OCI-LY3 (cell line): ENCODE measurements around the gene TP53INP2.
"Not testable (repeated sequence)": the region's sequence is repeated elsewhere in the genome, so short reads cannot be mapped to it uniquely, and the experiment has no call there.

Experiments
- H2AFZ ChIP-seq: fragments of 200-600, 300-600 bp; shearing (Covaris generic); 2 replicates; pipeline ENCODE4 v1.6.0; 2014; ENCODE audit warnings: antibody characterized with exemption, low read depth, low read length
- H3K27ac ChIP-seq: fragments of 200-600, 300-600 bp; sonication (generic); 2 replicates; pipeline ENCODE4 v1.5.1; 2014; ENCODE audit warnings: mild to moderate bottlenecking, low read length, moderate library complexity, mixed read lengths
- H3K27me3 ChIP-seq: fragments of 200-600, 300-600 bp; sonication (generic); 2 replicates; pipeline ENCODE4 v1.6.1; 2014; ENCODE audit warnings: low read depth, low read length, mixed read lengths
- H3K36me3 ChIP-seq: fragments of 200-600, 300-600 bp; sonication (generic); replicated peaks from 2 replicates; pipeline ENCODE3; 2014; ENCODE audit warnings: low read depth, low read length, mixed read lengths
- H3K4me1 ChIP-seq: fragments of 300-600, 200-600 bp; sonication (generic); 2 replicates; pipeline ENCODE4 v1.6.1; 2014; ENCODE audit warnings: low read length, mixed read lengths
- H3K4me2 ChIP-seq: fragments of 200-600, 300-600 bp; sonication (generic); 2 replicates; pipeline ENCODE4 v1.6.1; 2014; ENCODE audit warnings: low read length, mixed read lengths
- H3K4me3 ChIP-seq: fragments of 300-600, 200-600 bp; sonication (generic); 2 replicates; pipeline ENCODE4 v1.5.1; 2014; ENCODE audit warnings: antibody characterized with exemption, mild to moderate bottlenecking, low read length, moderate library complexity
- H3K79me2 ChIP-seq: fragments of 300-600, 200-600 bp; shearing (Covaris generic); 2 replicates; pipeline ENCODE4 v1.6.1; 2014; ENCODE audit warnings: mild to moderate bottlenecking, low read length, mixed read lengths
- H3K9ac ChIP-seq: fragments of 300-600, 200-600 bp; shearing (Covaris generic); 2 replicates; pipeline ENCODE4 v1.6.0; 2014; ENCODE audit warnings: mild to moderate bottlenecking, low read length, moderate library complexity
- H3K9me3 ChIP-seq: fragments of 200-600, 300-600 bp; shearing (Covaris generic); 2 replicates; pipeline ENCODE4 v1.6.1; 2014; ENCODE audit warnings: low read length, mixed read lengths; ENCODE audit not compliant: insufficient read depth
- H4K20me1 ChIP-seq: fragments of 200-600, 300-600 bp; sonication (generic); 2 replicates; pipeline ENCODE4 v1.6.1; 2016; ENCODE audit warnings: low read length, mixed read lengths; ENCODE audit not compliant: insufficient read depth
- CTCF ChIP-seq: fragments of 200-600, 300-600 bp; sonication (generic); IDR thresholded peaks from 2 replicates; pipeline ENCODE4 v1.5.1; 2014; ENCODE audit warnings: antibody characterized with exemption, low read length, low read depth
- EZH2phosphoT487 ChIP-seq: fragments of 200-600 bp; shearing (Covaris generic); IDR thresholded peaks from 2 replicates; pipeline ENCODE4 v1.6.1; 2018; ENCODE audit warnings: antibody characterized with exemption, mixed run types, low read depth

Gene TP53INP2, protein sequence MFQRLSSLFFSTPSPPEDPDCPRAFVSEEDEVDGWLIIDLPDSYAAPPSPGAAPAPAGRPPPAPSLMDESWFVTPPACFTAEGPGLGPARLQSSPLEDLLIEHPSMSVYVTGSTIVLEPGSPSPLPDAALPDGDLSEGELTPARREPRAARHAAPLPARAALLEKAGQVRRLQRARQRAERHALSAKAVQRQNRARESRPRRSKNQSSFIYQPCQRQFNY

DNA sequence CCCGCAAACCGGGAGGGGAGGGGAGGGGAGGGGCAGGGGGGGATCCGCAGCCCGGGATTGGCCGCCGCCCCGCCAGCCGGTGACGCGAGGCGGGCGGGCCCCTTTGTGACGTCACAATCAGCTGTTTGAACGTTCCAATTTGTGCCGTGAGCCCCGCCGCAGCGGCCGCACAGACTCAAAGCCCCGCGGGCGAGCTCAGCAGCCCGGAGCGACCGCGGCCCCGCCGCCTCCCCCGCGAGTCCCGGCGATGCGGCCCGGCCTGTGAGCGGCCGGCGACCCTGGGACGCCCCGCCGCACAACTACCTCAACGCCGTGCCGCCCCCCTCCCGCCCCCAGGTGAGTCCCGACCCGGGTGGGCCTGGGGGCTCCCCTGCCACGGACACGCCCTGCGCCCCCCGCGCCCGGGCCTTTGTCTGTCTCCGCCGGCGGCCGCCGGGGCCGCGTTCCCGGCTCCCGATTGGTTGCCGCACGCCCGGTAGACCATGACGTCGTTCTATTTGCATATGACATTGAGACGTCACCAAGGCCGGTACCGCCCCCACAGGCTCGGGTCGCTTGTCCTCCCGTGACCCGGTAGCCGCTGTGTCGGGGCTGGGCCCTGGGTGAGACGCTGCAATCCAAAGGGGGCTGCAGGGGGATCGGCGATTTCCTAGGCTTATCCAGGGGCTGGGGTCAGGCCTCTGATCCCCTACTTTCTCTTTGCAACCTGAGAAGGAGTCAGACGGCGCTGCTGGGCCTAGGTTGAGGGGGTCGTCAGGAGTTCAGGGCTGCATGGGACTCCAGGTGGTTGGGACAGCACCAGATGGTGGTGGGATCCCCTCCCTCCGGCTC is at the start of gene TP53INP2:
TSS of gene TP53INP2 (plus strand) at position 168 of the 831 bp plus-strand sequence. CDS start 4,396 bp downstream, outside the sequence.
- H3K4me1 ChIP-seq, result peaks cover 18% of the 10 kb centered on the region
- no peaks in the 10 kb centered on the region for H4K20me1 ChIP-seq
- H3K4me3 ChIP-seq, result peak within 1 kb of the TSS; percentile 78
- H3K36me3 ChIP-seq, result no peaks in the 10 kb centered on the region
- TF ChIP-seq CTCF, result no peak
- TF ChIP-seq EZH2phosphoT487, result no peak
- H3K27me3 ChIP-seq, result peaks cover 18% of the 10 kb centered on the region
- H3K4me2 ChIP-seq, result peak within 1 kb of the TSS; percentile 96
- H3K9ac ChIP-seq, result peak within 1 kb of the TSS; percentile 65
- H3K79me2 ChIP-seq, result no peaks in the 10 kb centered on the region
- H3K27ac ChIP-seq, result no peak within 1 kb of the TSS
- H2AFZ ChIP-seq, result peak within 1 kb of the TSS; percentile 81
- H3K9me3 ChIP-seq, result no peaks in the 10 kb centered on the region

- H3K27ac ChIP-seq, H4K20me1 ChIP-seq, H3K9ac ChIP-seq, H3K4me1 ChIP-seq, H3K36me3 ChIP-seq, H3K79me2 ChIP-seq, H3K4me3 ChIP-seq, H2AFZ ChIP-seq, H3K9me3 ChIP-seq, H3K27me3 ChIP-seq, H3K4me2 ChIP-seq: not testable (repeated sequence)
Observed at GRCh38 chr20:34658654-34659053, 45.5 kb upstream of the TP53INP2 start.

GRCh38 chr20:34661811-34662210 is 42.3 kb upstream of the TP53INP2 start:
- not testable (repeated sequence) for H3K27me3 ChIP-seq, H3K36me3 ChIP-seq, H3K4me3 ChIP-seq, H2AFZ ChIP-seq, H3K4me2 ChIP-seq, H3K27ac ChIP-seq, H3K9me3 ChIP-seq, H4K20me1 ChIP-seq, H3K79me2 ChIP-seq, H3K4me1 ChIP-seq, H3K9ac ChIP-seq

DNA sequence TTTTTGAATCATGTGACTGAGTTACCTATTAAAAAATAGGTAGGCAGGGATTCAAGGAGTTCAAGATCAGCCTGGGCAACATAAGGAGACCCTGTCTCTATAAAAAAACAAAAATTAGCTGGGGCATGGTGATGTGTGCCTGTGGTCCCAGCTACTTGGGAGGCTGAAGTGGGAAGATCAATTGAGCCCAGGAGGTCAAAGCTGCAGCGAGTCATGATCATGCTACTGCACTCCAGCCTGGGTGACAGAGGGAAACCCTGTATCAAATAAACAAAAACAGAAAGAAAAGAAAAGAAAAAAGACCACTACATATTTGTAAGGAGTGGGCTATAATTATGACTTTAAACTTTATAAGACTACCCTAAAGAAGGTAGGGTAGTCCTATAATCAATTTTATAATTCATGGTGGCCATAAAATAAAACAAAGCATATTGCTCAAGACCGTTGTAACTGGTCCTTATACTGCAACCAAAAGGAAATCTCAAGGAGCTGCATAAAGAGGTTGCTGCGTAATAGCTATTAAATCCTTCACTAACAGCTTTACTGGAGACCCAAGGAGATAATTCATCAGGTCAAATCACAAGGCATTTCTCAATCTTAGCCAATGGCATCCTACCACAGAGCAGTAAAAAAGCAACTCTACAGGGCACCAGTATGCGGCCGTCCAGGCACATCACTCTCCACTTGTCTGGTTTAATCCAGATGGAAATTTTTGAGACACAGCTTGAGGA is 40.8 kb upstream of the TP53INP2 start:
- Histone ChIP-seq H3K9me3 (no peaks in the 10 kb centered on the region), H3K27ac (no peak overlapping the region), H3K36me3 (no peaks in the 10 kb centered on the region), H2AFZ (no peak overlapping the region), H4K20me1 (no peaks in the 10 kb centered on the region), H3K79me2 (peaks cover 10% of the 10 kb centered on the region), H3K4me1 (no peaks in the 10 kb centered on the region), H3K27me3 (no peaks in the 10 kb centered on the region), H3K4me2 (no peak overlapping the region), H3K4me3 (no peak overlapping the region), H3K9ac (no peak overlapping the region)
- no peak for TF ChIP-seq EZH2phosphoT487
- TF ChIP-seq CTCF, result no peak

DNA sequence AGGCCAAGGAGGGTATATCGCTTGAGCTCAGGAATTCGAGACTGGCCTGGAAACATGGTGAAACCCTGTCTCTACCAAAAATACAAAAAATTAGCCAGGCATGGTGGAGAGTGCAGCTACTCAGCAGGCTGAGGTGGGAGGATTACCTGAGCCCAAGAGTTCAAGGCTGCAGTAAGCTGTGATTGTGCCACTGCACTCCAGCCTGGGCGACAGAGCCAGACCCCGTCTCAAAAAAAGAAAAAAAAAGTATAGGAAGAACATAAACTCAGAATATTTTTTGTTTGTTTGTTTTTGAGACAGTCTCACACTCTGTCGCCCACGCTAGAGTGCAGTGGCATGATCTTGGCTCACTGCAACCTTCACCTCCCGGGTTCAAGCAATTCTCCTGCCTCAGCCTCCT is 39.4 kb upstream of the TP53INP2 start:
- H3K4me3 ChIP-seq, H3K36me3 ChIP-seq, H3K9me3 ChIP-seq, H4K20me1 ChIP-seq, H3K4me1 ChIP-seq, H2AFZ ChIP-seq, H3K9ac ChIP-seq, H3K27ac ChIP-seq, H3K27me3 ChIP-seq, H3K4me2 ChIP-seq: not testable (repeated sequence)
- peaks cover 14% of the 10 kb centered on the region for H3K79me2 ChIP-seq
